ENCODE data around the gene SP6. TPM values are rescaled to one million over a fixed set of nuclear protein-coding genes. Genes with fewer than 3 reads are reported as not detected.

SP6 gene
- total and polyA plus RNA-seq, 2 experiments from 2014 or later: 1.3 to 1.7 TPM

GRCh38 chr17:47856830-47857229 lies 5.9 kb upstream of the SP6 start:
- H3K4me1 ChIP-seq (ENCODE audit: insufficient read depth): no peaks in the 10 kb centered on the region
- H2AFZ ChIP-seq: no peak overlapping the region
- H3K9me3 ChIP-seq (ENCODE audit: low read depth): no peaks in the 10 kb centered on the region
- no peaks in the 10 kb centered on the region for H3K9me2 ChIP-seq (replicated peaks; ENCODE audit: insufficient read depth)
- no peak overlapping the region for H3K4me3 ChIP-seq
- DNase-seq (ENCODE audit: low spot score): no peak
- no peaks in the 10 kb centered on the region for H3K36me3 ChIP-seq (replicated peaks; ENCODE audit: insufficient read depth, low read depth)
- no peak overlapping the region for H3K27ac ChIP-seq
- no peaks in the 10 kb centered on the region for H3K79me2 ChIP-seq
- peaks cover 51% of the 10 kb centered on the region for H3K27me3 ChIP-seq
- H3K4me2 ChIP-seq: no peak overlapping the region
- no peak for TF ChIP-seq CTCF (IDR thresholded peaks at IDR 0.05; ENCODE audit: poor library complexity)
- TF ChIP-seq EZH2phosphoT487 (IDR thresholded peaks at IDR 0.05; ENCODE audit: low read depth, severe bottlenecking, unreplicated experiment): no peak
- TF ChIP-seq EZH2 (IDR thresholded peaks at IDR 0.05; ENCODE audit: borderline replicate concordance): no peak
- H4K20me1 ChIP-seq (ENCODE audit: insufficient read depth, poor library complexity, severe bottlenecking): no peaks in the 10 kb centered on the region

- H3K4me1 ChIP-seq (ENCODE audit: insufficient read depth): peaks cover 5% of the 10 kb centered on the region
- no peaks in the 10 kb centered on the region for H4K20me1 ChIP-seq (ENCODE audit: insufficient read depth, poor library complexity, severe bottlenecking)
- H3K79me2 ChIP-seq: no peaks in the 10 kb centered on the region
- no peaks in the 10 kb centered on the region for H3K9me3 ChIP-seq (ENCODE audit: low read depth)
- TF ChIP-seq CTCF (IDR thresholded peaks at IDR 0.05; ENCODE audit: poor library complexity) (no peak), EZH2phosphoT487 (IDR thresholded peaks at IDR 0.05; ENCODE audit: low read depth, severe bottlenecking, unreplicated experiment) (no peak), EZH2 (IDR thresholded peaks at IDR 0.05; ENCODE audit: borderline replicate concordance) (no peak)
- H3K27me3 ChIP-seq: peaks cover 53% of the 10 kb centered on the region
- no peak overlapping the region for H3K27ac ChIP-seq
- no peak overlapping the region for H2AFZ ChIP-seq
- H3K36me3 ChIP-seq (replicated peaks; ENCODE audit: insufficient read depth, low read depth): no peaks in the 10 kb centered on the region
- no peak overlapping the region for H3K4me3 ChIP-seq
- no peaks in the 10 kb centered on the region for H3K9me2 ChIP-seq (replicated peaks; ENCODE audit: insufficient read depth)
- DNase-seq (ENCODE audit: low spot score): no peak
- 37% methylated on average over 3 of the region's 3 CpGs for WGBS (ENCODE audit: low lambda C conversion rate, missing lambda C conversion rate)
- H3K4me2 ChIP-seq: no peak overlapping the region
Measured at GRCh38 chr17:47855737-47856136, 4.8 kb upstream of the SP6 start.

- Histone ChIP-seq H4K20me1 (ENCODE audit: insufficient read depth, poor library complexity, severe bottlenecking) (no peaks in the 10 kb centered on the region), H3K27me3 (peaks cover 70% of the 10 kb centered on the region), H3K9me3 (ENCODE audit: low read depth) (no peaks in the 10 kb centered on the region), H3K4me3 (no peak overlapping the region), H3K36me3 (replicated peaks; ENCODE audit: insufficient read depth, low read depth) (no peaks in the 10 kb centered on the region), H3K79me2 (no peaks in the 10 kb centered on the region), H3K27ac (no peak overlapping the region), H3K4me1 (ENCODE audit: insufficient read depth) (peaks cover 5% of the 10 kb centered on the region), H2AFZ (no peak overlapping the region), H3K9me2 (replicated peaks; ENCODE audit: insufficient read depth) (no peaks in the 10 kb centered on the region), H3K4me2 (no peak overlapping the region)
- 63% methylated on average over 5 of the region's 5 CpGs for WGBS (ENCODE audit: low lambda C conversion rate, missing lambda C conversion rate)
- DNase-seq (ENCODE audit: low spot score): no peak
- TF ChIP-seq CTCF (IDR thresholded peaks at IDR 0.05; ENCODE audit: poor library complexity) (no peak), EZH2phosphoT487 (IDR thresholded peaks at IDR 0.05; ENCODE audit: low read depth, severe bottlenecking, unreplicated experiment) (no peak), EZH2 (IDR thresholded peaks at IDR 0.05; ENCODE audit: borderline replicate concordance) (no peak)
Measured at GRCh38 chr17:47853616-47854015, 2.7 kb upstream of the SP6 start.

Measured in hepatocyte (in vitro differentiated cells).